CD4-positive, alpha-beta T cell (primary cell): ENCODE measurements around the gene PGBD4. TPM values are rescaled to one million over a fixed set of nuclear protein-coding genes. Genes with fewer than 3 reads are reported as not detected.

Source experiments
- ATAC-seq: fragments of 200-7000 bp; cut with Tn5 transposase; one replicate; pipeline ENCODE4 v1.10.0; 2022; ENCODE audit warnings: mild to moderate bottlenecking; ENCODE audit not compliant: poor library complexity
- CTCF ChIA-PET: fragments of 350-600 bp; sonication (Branson Sonifier 250); formaldehyde crosslinking; loops from one replicate; lab custom pipeline; 2021; ENCODE audit warnings: antibody characterized with exemption, inconsistent platforms; lab: Charles Lee
- POLR2A ChIA-PET: fragments of 350-600 bp; sonication (Branson Sonifier 250); formaldehyde crosslinking; loops from one replicate; lab custom pipeline; 2021; ENCODE audit warnings: antibody characterized with exemption, inconsistent platforms; lab: Charles Lee
- DNase-seq, 14 experiments: peaks; one replicate each; pipeline ENCODE4 v3.0.0-alpha.2; 2013 to 2020; ENCODE audit warnings: mixed read lengths in 2 of 14
- H3K27ac ChIP-seq, 2 donors: one replicate each; pipeline versions ENCODE4 v1.5.1 to v1.7.0; 2013; ENCODE audit warnings: low read length in 2 of 2, low read depth in 1 of 2, mild to moderate bottlenecking in 1 of 2
- H3K27me3 ChIP-seq, 2 experiments: 1 replicate in 1 of 2; 2 replicates in 1 of 2; pipeline versions ENCODE4 v1.6.1 to v1.7.0; 2013; ENCODE audit warnings: low read length in 2 of 2, control low read depth in 1 of 2, mild to moderate bottlenecking in 1 of 2, moderate library complexity in 1 of 2; ENCODE audit not compliant: insufficient read depth in 2 of 2, control insufficient read depth in 1 of 2
- H3K36me3 ChIP-seq: one replicate; pipeline ENCODE4 v1.6.1; 2013; ENCODE audit warnings: low read length, control low read depth; ENCODE audit not compliant: insufficient read depth
- H3K4me1 ChIP-seq: one replicate; pipeline ENCODE4 v1.6.1; 2013; ENCODE audit warnings: low read length, control low read depth; ENCODE audit not compliant: insufficient read depth
- H3K4me3 ChIP-seq: one replicate; pipeline ENCODE4 v1.5.1; 2013; ENCODE audit warnings: mild to moderate bottlenecking, low read length, moderate library complexity
- H3K9me3 ChIP-seq, 2 experiments: 1 replicate in 1 of 2; 2 replicates in 1 of 2; pipeline versions ENCODE4 v1.6.1 to v1.7.0; 2013; ENCODE audit warnings: low read length in 2 of 2, mild to moderate bottlenecking in 2 of 2, control low read depth in 1 of 2, moderate library complexity in 1 of 2; ENCODE audit not compliant: control insufficient read depth in 1 of 2, insufficient read depth in 1 of 2
- H3K27ac Mint-ChIP-seq: one replicate; pipeline ENCODE4 v1.8.0; 2020; ENCODE audit warnings: mixed read lengths
- H3K27me3 Mint-ChIP-seq: one replicate; pipeline ENCODE4 v1.8.0; 2021; ENCODE audit warnings: mixed read lengths
- H3K36me3 Mint-ChIP-seq: one replicate; pipeline ENCODE4 v1.8.0; 2021; ENCODE audit warnings: low read depth, mixed read lengths
- H3K4me1 Mint-ChIP-seq: one replicate; pipeline ENCODE4 v1.8.0; 2021; ENCODE audit warnings: low read depth, mixed read lengths
- H3K4me3 Mint-ChIP-seq: one replicate; pipeline ENCODE4 v1.8.0; 2020; ENCODE audit warnings: mild to moderate bottlenecking, mixed read lengths
- H3K9me3 Mint-ChIP-seq: one replicate; pipeline ENCODE4 v1.8.0; 2020; ENCODE audit warnings: mixed read lengths
- intact Hi-C, 2 experiments: fragments of 100-400 bp; cut with DNase I in 1 of 2; cut with micrococcal nuclease in 1 of 2; formaldehyde crosslinking; loops; one replicate each; pipeline versions ENCODE4 v1.15.1 to v1.9.0; 2023 to 2025; cut with DNase I, micrococcal nuclease
- polyA plus RNA-seq, 2 donors: library from polyadenylated mRNA; unstranded; fragments of 120-200 nt; gene quantifications; one replicate each; pipeline ENCODE4 v1.2.1, GENCODE V29; 2013
- total RNA-seq, 174 experiments: library from RNA in 2 of 174; stranded (reverse) in 2 of 174; gene quantifications; one replicate each; pipeline ENCODE4 v1.2.3 and lab custom pipeline; 2021 to 2026
- TF ChIP-seq, protein P1 (sequence below): fragments of 200-600 bp; IDR thresholded peaks from one replicate; pipeline ENCODE4 v1.8.0; 2022; ENCODE audit warnings: antibody characterized with exemption, mild to moderate bottlenecking

PGBD4 gene
- 1 to 10 TPM; 2.3 to 2.6 TPM for total RNA-seq
- polyA plus RNA-seq (2013, experiment 1 of 2), result 3.2 TPM
- 3.0 TPM for polyA plus RNA-seq (2013, experiment 2 of 2)
- total RNA-seq (lab: John Stamatoyannopoulos, UW), result 7.3 to 25.3 (median 14.7) reads per million in 172 experiments

DNA sequence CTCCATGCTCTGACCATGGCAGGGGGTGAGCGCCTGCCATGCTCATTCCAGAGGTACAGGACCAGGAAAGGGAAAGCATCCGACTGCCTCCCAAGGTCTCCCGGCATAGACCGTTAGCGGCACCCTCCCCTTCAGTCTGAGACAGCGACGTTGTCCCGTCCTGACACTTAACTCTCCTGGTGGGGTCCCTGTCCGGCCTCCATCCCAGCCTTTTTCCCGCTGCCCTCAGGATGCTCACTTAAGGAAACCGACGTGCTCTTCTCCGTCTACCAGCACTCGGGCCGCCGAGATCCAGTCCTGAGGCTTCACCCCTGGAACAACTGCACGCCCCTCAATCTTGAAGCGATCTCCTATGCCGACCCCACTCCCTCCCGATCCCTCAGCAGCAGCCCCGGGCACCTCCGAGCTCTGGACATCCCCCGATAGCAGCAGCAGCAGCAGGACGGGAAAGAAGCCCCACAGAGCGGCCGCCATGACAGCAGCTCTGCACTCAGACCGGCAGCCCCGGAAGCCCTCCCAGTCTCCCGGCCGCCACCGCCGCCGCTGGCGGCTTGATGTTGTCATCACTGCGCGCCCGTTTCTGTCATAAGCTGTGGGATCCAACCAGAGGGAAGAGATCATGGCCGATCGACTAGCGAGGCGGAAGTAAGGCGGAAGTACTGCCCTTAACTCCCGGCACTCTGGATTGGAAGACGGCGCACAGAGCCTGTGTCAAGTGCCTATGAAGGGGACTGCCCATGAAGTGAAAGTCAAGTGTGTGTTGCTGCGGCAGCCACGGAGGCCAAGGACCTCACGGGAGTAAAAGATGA is at the start of gene PGBD4, which contains the start of gene EMC7:
Gene PGBD4 (plus strand): TSS at position 718 of the 809 bp plus-strand sequence. CDS start 449 bp downstream, outside the sequence.
Gene EMC7 (minus strand): TSS at position 497 of the 809 bp plus-strand sequence. CDS start 23 bp downstream, at position 474.
- ChIA-PET POLR2A (interaction anchor here (0.6 to 2.7 kb wide), 22 partner anchors 8 to 887 kb away, joined by 3 to 38 read pairs (median 4); partner anchors contain the start of genes AQR, AVEN, EMC4 and GOLGA8A), CTCF (interaction anchor here (0.7 to 2.1 kb wide), 2 partner anchors 108 to 265 kb away, joined by 3 to 9 read pairs; partner anchors contain the start of genes KATNBL1 and LPCAT4)
- Mint-ChIP-seq H3K4me1 (peaks cover 54% of the 10 kb centered on the region), H3K27me3 (no peaks in the 10 kb centered on the region), H3K4me3 (peak within 1 kb of the TSS; percentile 91), H3K36me3 (peaks cover 45% of the 10 kb centered on the region), H3K9me3 (peaks cover 9% of the 10 kb centered on the region), H3K27ac (peak within 1 kb of the TSS; percentile 96)
- Histone ChIP-seq H3K27ac (peak within 1 kb of the TSS; percentile 86 to 97), H3K36me3 (no peaks in the 10 kb centered on the region), H3K27me3 (no peaks in the 10 kb centered on the region), H3K4me1 (peaks cover 20% of the 10 kb centered on the region), H3K9me3 (no peaks in the 10 kb centered on the region), H3K4me3 (peak within 1 kb of the TSS; percentile 80)
- TF ChIP-seq, protein P1, sequence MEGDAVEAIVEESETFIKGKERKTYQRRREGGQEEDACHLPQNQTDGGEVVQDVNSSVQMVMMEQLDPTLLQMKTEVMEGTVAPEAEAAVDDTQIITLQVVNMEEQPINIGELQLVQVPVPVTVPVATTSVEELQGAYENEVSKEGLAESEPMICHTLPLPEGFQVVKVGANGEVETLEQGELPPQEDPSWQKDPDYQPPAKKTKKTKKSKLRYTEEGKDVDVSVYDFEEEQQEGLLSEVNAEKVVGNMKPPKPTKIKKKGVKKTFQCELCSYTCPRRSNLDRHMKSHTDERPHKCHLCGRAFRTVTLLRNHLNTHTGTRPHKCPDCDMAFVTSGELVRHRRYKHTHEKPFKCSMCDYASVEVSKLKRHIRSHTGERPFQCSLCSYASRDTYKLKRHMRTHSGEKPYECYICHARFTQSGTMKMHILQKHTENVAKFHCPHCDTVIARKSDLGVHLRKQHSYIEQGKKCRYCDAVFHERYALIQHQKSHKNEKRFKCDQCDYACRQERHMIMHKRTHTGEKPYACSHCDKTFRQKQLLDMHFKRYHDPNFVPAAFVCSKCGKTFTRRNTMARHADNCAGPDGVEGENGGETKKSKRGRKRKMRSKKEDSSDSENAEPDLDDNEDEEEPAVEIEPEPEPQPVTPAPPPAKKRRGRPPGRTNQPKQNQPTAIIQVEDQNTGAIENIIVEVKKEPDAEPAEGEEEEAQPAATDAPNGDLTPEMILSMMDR, result no peak
- ATAC-seq (peak; percentile 96), DNase-seq (peak; percentile 97 to 100 (median 99))
- intact Hi-C loops, result loop anchor here (1.0 to 5.0 kb wide), 7 partner anchors 61 to 886 kb away; partner anchors contain the start of genes AVEN (in 1 of the 2), EMC4 (in 1 of the 2), LPCAT4 (in 1 of the 2) and SLC12A6 (in 1 of the 2)

DNA sequence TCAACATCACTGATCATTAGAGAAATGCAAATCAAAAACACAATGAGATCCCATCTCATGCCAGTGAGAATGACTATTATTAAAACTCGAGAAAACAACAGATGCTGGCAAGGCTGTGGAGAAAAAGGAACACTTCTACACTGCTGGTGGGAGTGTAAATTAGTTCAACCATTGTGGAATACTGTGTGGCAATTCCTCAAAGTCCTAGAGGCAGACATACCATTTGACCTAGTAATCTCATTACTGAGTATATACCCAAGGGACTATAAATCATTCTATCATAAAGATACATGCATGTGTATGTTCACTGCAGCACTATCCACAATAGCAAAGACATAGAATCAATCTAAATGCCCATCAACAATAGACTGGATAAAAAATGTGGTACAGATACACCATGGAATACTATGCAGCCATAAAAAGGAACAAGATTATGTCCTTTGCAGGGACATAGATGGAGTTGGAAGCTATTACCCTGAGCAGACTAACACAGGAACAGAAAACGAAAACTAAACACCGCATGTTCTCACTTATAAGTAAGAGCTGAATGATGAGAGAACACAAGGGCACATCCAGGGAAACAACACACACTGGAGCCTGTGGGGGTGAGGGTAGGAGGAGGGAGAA is 47.7 kb upstream of the PGBD4 start:
- H3K36me3 Mint-ChIP-seq, result peaks cover 27% of the 10 kb centered on the region
- ChIA-PET CTCF (no interaction called here), POLR2A (interaction anchor here (0.9 kb wide), 1 partner anchor 16 kb away, joined by 4 read pairs; the partner anchor contains the start of gene AVEN)
- H3K4me3 ChIP-seq, result no peak overlapping the region
- H3K9me3 Mint-ChIP-seq, result peaks cover 15% of the 10 kb centered on the region
- no peaks in the 10 kb centered on the region for H3K36me3 ChIP-seq
- H3K9me3 ChIP-seq, result peaks cover 5 to 8% of the 10 kb centered on the region in 2 experiments
- ATAC-seq (no peak), DNase-seq (no peak)
- H3K4me3 Mint-ChIP-seq, result no peak overlapping the region
- intact Hi-C loops, result no loop called here
- no peaks in the 10 kb centered on the region for H3K27me3 Mint-ChIP-seq
- TF ChIP-seq, protein P1, result no peak
- H3K4me1 ChIP-seq, result no peaks in the 10 kb centered on the region
- no peak overlapping the region for H3K27ac ChIP-seq
- H3K27ac Mint-ChIP-seq, result no peak overlapping the region
- H3K4me1 Mint-ChIP-seq, result no peaks in the 10 kb centered on the region
- no peaks in the 10 kb centered on the region for H3K27me3 ChIP-seq

DNA sequence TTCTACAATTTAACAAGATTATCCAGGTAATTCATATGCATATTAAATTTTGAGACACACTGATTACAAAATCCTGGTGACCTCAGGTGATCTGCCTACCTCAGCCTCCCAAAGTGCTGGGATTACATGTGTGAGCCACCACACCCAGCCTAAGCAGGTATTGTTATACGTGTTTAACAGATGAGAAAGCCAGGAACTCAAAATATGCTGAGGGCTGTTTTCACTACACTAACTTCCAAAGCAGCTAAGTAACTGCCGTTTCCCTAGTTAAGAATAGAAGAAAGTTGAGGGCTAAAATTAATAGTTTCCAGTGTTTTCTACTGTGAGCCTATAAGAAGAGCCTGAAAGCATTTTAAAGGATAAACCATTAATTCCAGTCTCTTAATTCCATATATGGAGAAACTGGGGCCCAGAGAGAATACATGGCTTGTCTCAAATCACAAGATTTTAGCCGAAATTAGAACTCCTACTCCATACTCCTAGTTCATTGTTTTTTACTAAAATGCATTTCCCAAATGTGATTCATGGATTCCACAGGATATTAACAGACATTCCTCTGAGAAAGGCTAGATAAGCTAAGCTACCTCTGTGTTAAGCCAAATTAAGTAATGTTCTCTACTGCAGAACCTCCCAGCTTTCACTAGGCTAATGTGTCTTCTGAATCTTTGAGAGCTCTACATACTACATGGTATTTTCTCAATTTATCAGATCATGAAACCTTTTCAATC is 45.9 kb upstream of the PGBD4 start:
- intact Hi-C loops, result loop anchor here in 1 of 2 experiments (2.0 kb wide), 1 partner anchor 13 kb away; no protein-coding TSS in a partner anchor
- Mint-ChIP-seq H3K9me3 (peaks cover 7% of the 10 kb centered on the region), H3K27me3 (no peaks in the 10 kb centered on the region), H3K4me1 (no peaks in the 10 kb centered on the region), H3K36me3 (peaks cover 13% of the 10 kb centered on the region), H3K27ac (no peak overlapping the region), H3K4me3 (no peak overlapping the region)
- TF ChIP-seq, protein P1, result no peak
- H3K4me1 ChIP-seq, result no peaks in the 10 kb centered on the region
- H3K36me3 ChIP-seq, result no peaks in the 10 kb centered on the region
- H3K27me3 ChIP-seq, result no peaks in the 10 kb centered on the region
- ChIA-PET CTCF (no interaction called here), POLR2A (no interaction called here)
- no peak for DNase-seq
- H3K4me3 ChIP-seq, result no peak overlapping the region
- ATAC-seq, result no peak
- peaks cover 0 to 2% of the 10 kb centered on the region in 2 experiments for H3K9me3 ChIP-seq
- no peak overlapping the region for H3K27ac ChIP-seq
